NCI-H2196 (cell line): ENCODE measurements around the gene BSND.
A peak's percentile ranks its signal among the peaks of the same experiment; 100 is the strongest.

Experiments
- DNase-seq: peaks from one replicate; lab custom pipeline; 2025; ENCODE audit not compliant: unreplicated experiment; lab: John Stamatoyannopoulos, UW

Gene BSND

DNA sequence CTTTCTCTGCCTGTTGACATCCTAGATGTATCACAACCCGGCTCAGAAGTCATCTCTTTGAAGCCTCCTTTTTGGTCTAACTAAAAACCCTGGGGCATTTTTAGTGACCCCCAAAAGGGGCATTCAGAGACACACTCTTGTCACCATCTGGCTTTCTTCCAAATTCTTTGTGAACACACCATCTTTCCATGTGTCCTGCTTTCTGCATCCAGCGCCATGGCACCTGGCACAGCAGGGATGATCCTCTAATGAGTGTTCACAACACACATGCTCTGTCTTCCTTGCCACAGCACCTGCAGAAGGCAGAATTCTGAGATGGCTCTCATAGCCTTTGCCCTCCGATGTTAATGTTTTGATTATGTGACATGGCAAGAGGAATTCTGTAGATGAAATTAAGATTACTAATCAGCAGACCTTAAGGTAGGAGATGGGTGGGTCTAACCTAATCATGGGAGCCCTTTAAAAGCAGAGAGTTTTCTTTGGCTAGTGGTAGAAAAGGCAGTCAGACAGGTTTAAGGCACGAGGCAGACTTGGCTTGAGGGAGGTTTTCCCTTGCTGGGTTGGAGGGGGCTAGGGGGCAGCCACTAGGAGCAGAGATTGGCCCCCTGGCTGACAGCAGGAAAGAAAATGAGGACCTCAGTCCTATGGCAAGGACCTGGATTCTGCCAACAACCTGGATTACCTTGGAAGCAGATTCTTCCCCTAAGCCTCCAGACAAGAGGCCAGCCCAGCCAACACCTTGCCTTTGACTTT is 23.2 kb upstream of the BSND start:
- DNase-seq = peak; percentile 35

GRCh38 chr1:54976747-54977146 is 22.0 kb upstream of the BSND start:
- DNase-seq = peak; percentile 33

DNA sequence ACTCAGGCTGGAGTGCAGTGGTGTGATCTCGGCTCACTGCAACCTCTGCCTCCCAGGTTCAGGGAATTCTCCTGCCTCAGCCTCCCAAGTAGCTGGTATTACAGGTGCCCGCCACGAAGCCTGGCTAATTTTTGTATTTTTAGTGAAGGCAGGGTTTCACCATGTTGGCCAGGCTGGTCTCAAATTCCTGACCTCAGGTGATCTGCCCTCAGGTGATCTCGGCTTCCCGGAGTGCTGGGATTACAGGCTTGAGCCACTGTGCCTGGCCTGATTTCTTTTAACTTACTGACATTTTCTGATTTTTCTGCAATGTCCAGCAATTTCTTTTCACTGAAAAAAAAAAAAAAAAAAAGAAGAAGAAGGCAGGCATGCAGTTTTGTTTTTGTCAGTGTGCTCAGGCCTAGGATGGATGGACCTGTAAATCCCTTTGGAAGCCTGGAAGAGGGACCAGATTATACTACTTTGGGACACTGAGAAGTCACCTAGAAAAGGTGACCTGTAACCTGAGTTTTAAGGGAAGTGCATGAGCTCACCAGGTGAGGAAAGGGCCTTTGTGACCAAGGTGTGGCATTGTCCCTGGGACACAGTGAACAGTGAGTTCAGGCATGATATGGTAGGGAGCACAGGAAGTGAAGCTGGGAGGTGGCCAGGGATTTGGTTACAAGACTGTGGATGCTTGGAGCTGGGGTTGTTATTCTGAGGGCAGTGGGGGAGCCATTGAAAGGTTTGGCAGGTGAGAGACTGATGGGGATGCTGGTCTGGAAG is 21.0 kb upstream of the BSND start:
- no peak for DNase-seq

DNA sequence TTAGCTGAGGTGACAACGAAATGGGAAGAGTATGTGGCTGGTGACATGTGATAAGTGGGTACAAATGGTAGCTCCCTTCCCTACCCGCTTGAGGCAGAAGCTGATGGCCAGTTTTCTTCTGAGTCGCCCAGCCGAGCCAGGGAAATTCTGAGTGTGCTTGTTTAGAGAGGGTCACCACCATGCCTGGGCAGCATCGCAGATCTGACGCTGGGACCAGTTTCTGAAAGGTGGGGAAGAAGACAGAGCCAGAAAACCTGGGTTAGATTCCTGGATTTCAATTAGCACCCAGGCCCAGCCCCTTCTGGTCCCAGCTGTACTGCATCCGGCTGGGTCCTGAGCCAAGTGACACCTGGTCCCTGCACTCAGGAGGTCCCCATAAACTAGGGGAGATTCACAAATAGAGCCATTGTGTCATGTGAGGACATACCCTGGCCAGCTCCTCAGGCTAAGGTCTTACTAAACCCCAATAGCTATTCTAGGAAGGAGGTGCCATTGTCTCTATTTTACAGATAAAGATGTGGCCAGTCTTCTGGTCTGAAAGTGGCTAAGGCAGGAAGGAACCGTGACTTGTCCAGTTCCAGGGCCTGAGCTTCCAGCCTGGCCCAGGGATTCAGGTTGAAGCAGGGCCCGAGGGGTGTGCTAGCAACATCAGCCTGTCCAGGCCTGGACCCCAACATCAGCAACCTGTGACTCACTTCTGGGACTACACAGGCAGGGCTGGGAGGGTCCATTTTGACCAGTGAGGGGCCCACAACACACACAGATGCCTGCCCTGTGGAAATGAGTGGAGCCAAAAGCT is 20.0 kb upstream of the BSND start:
- DNase-seq = no peak

GRCh38 chr1:54979327-54979891 is 19.3 kb upstream of the BSND start:
- no peak for DNase-seq

DNA sequence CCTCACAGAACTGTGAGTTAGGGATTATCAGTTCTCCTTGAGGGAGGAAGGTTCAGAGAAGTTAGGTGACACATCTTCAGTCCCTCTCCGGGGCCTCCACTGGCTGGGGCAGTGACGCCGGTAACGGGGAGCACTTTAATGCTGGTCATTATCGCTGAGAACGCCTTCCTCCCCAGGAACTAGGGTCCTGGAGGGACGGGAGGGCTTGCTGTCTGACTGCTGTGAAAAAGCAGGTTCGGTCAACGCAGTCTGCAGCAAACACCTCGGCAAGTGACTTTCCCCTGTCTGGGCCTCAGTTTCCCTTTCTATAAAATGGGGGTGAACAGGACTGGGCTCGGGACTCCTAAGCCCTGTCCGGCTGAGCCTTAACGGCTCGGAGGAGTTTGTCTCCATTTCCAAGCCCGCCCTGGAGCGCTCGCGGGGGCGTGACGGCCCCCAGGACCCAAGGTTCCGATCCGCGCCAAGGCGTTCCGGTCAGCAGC is 18.6 kb upstream of the BSND start:
- DNase-seq = no peak

DNA sequence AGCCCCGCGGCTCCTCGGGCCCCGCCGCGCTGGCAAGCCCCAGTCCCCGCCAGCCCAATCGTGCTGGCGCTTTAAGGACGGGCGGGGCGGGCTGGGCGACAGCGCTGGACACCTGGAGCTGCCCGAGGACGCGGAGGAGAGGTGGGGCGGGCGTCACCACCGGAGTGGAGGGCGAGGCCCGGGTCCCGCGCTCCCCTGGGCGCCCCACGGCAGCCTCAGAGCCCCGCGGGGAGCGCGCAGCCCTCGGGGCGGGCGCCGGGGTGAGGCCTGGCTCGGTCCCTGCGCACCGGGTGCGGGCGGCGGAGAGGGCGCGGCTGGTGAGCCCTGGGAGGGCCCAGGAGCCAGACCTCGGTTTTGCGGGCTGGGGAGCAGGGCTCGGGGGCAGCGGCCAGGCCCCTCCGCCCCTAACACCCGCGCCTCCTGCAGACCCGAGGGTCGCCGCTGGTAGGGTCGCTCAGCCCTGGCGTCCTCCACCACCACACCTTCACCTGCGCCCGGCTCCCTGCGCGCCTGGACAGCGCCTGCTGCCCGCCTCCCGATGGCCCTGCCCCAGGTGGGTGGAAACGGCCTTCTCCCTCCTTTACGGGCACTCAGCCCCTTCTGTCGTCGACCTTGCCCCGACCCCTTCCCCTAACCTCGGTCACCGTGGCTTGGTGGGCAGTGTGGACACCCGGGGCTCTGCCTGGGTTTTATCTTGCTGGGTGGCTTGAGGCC is 18.0 kb upstream of the BSND start, which contains the start of gene TMEM61:
Gene TMEM61 (plus strand): TSS at position 101 of the 714 bp plus-strand sequence. CDS start 438 bp downstream, at position 539.
- peak; percentile 45 for DNase-seq

- DNase-seq = no peak
These were observed 17.3 kb upstream of the BSND start for GRCh38 chr1:54981466-54981865.

DNA sequence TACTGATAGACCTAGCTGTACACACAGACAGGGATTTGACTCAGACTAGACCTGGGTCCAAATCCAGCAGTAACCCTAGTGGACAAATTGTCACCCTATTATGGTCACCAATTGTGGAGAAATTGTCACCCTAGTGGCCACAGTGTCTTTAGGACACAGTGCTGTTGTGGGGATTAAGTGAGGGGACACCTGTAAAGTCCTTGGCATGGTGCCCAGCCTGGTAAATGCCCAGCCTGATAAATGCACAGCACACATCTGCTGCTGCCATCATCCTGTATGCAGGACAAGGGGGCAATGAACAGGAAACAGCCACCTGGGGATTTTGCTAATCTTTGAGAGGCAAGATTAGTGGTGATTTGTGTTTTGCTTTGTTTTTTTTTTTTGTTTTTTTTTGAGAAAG is 16.0 kb upstream of the BSND start:
- peak; percentile 39 for DNase-seq

GRCh38 chr1:54984131-54984842 is 14.4 kb upstream of the BSND start:
- no peak for DNase-seq

- no peak for DNase-seq
These were observed 13.2 kb upstream of the BSND start for GRCh38 chr1:54985556-54985955.

GRCh38 chr1:54986025-54986424 is 12.7 kb upstream of the BSND start:
- no peak for DNase-seq

DNA sequence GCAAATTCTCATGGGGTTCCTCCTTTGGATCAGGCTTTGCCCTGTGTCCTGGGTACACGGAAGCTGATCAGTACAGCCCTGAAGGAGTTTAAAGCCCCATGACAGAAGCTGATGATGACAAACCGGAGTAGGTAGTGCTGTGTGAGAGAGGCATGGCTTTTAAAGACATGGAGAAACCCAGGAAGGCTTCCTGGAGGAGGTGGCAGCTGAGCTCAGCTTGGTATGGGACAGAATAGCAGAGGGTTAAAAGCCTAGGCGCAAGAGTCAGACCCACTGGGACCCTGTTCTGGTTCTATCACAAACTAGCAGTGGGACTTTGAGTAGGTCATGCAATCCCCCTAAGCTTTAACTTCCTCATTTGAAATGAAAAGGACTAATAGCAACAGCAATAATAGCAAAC is 12.2 kb upstream of the BSND start:
- no peak for DNase-seq

GRCh38 chr1:54987427-54987826 is 11.3 kb upstream of the BSND start:
- no peak for DNase-seq

DNA sequence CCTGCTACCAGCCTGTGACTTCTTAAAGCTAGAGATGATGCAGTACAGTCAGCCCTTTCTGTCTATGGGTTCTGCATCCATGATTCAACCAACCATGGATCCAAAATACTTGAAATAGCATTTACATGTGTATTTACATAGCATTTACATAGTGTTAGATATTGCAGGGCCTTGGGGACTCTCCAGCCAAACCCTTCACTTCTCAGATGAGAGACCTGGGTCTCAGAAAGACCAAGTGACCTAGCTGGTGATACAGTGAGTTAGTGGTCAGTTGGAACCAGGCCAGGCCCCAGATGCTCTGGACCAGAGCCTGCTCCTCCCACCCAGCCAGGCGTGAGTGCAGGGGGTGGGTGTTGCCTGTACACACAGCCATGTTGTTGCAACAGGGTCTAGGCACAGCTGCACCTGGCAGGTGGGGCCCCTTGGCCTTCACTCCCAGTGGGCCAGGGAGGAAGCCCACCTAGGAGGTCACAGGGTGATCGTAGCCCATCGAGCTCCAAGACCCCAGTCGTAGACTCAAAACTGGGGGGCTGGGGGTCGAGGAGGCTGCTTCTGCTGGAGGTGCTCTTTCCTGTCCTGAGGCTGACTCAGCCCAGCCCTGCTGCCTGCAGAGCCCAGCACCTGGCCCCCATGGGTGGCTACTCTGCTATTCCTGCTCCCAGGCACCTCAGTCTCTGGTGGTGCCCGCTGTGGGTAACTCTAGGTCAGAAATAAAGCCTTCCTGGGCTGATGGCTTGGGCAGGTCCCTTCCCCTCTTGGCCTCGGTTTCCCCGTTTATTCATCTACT is 10.6 kb upstream of the BSND start:
- DNase-seq = peak; percentile 60

DNA sequence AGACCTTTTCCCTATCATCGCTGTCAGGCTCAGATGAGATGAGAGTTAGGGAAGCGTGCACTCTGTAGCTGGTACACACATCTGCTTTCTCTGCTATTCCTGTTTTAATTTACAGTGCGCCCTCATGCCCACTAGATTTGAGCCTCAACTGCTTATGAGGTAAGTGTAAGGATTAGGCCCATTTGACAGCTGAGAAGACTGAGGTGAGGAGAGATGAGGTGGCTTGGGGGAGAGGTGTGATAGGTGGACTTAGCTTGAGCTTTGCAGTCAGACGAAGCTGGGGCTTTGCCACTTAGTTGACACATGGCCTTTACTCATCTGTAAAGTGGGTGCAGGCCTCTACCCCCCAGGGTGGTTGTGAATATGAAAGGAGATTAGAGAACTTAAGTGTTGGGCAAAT is 9.8 kb upstream of the BSND start:
- DNase-seq = no peak

- peak; percentile 94 for DNase-seq
These were observed 9.3 kb upstream of the BSND start for GRCh38 chr1:54989473-54989872.

DNA sequence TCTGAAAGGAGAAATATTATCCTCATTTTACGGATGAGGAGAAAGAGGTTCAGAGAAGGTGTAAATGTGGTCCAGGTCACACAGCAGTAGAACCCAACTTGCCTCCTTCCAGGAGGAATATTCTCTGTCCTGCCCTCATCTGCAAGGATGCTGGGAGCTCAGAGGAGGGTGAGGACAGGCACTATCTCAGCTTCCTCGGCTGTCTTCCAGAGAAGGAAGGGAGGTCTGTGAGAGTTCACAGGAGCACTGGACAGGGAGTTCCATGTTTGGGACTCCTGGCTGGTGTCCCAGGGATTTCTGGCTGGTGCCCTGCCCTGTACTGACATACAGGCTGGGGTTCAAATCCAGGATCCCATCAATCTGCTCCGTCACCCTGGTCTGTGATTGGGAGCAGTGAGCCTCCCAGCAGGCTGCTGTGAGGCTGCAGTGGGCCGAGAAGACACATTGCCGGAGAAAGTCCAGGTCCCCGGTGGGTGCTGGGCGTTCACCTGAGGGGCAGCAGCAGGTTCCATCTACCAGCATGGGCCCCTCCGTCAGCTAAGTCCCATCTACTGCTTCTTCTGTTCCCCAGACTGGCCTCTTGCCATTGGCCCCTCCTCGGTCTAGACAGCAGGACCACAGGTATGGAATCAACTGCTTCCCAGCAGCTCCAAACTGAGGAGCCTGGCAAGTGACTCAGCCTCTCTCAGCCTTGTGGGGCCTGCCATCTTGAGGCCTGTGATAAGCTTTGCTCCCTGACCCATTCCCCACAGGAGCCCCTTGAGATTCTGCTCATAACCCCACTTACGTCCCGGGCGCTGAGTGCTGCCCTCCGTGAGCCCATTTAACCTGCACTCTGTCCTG is 8.5 kb upstream of the BSND start:
- DNase-seq = no peak
